Fibroblast of lung (primary cell): ENCODE results near the gene CAPNS2. TPM values are rescaled to one million over a fixed set of nuclear protein-coding genes. Genes with fewer than 3 reads are reported as not detected.

Experiments used
- DNase-seq, 2 donors: peaks; one replicate each; pipeline versions ENCODE4 v3.0.0 to v3.0.0-alpha.2; 2010; ENCODE audit warnings: low read depth in 2 of 2
- H2AFZ ChIP-seq: 2 replicates; pipeline ENCODE4 v1.5.1; 2012; ENCODE audit warnings: low read length, control low read depth, inconsistent platforms
- H3K27ac ChIP-seq: 2 replicates; pipeline ENCODE4 v1.5.1; 2011; ENCODE audit warnings: low read length, control low read depth; ENCODE audit not compliant: insufficient read depth
- H3K27me3 ChIP-seq: 2 replicates; pipeline ENCODE4 v1.5.1; 2011; ENCODE audit warnings: mild to moderate bottlenecking, low read length; ENCODE audit not compliant: control insufficient read depth, insufficient read depth
- H3K36me3 ChIP-seq: 2 replicates; pipeline ENCODE4 v1.5.1; 2011; ENCODE audit warnings: low read length; ENCODE audit not compliant: control insufficient read depth, insufficient read depth
- H3K4me1 ChIP-seq: 2 replicates; pipeline ENCODE4 v1.5.1; 2011; ENCODE audit warnings: low read length; ENCODE audit not compliant: control insufficient read depth, insufficient read depth; ENCODE audit errors: extremely low read depth
- H3K4me2 ChIP-seq: 2 replicates; pipeline ENCODE4 v1.5.1; 2011; ENCODE audit warnings: low read length, control low read depth; ENCODE audit not compliant: insufficient read depth; ENCODE audit errors: extremely low read depth
- H3K4me3 ChIP-seq, 4 experiments: fragments of 200-600 bp in 1 of 4; sonication (generic) in 1 of 4; replicated peaks in 1 of 4; 2 replicates each; pipeline ENCODE4 v1.5.1; 2011 to 2016; ENCODE audit warnings: low read length in 4 of 4, low read depth in 3 of 4, mild to moderate bottlenecking in 3 of 4, control low read depth in 2 of 4, inconsistent platforms in 1 of 4, mixed read lengths in 1 of 4; ENCODE audit not compliant: insufficient read depth in 1 of 4; ENCODE audit errors: control extremely low read depth in 1 of 4
- H3K79me2 ChIP-seq: 2 replicates; pipeline ENCODE4 v1.5.1; 2012; ENCODE audit warnings: mild to moderate bottlenecking, low read length, inconsistent platforms; ENCODE audit not compliant: control insufficient read depth, insufficient read depth
- H3K9ac ChIP-seq: 2 replicates; pipeline ENCODE4 v1.5.1; 2011; ENCODE audit warnings: mild to moderate bottlenecking, low read length, control low read depth; ENCODE audit not compliant: insufficient read depth
- H3K9me3 ChIP-seq: 2 replicates; pipeline ENCODE4 v1.5.1; 2012; ENCODE audit warnings: low read depth, low read length; ENCODE audit not compliant: control insufficient read depth, insufficient read depth
- H4K20me1 ChIP-seq: 2 replicates; pipeline ENCODE4 v1.5.1; 2011; ENCODE audit warnings: low read length; ENCODE audit not compliant: control insufficient read depth, insufficient read depth; ENCODE audit errors: extremely low read depth
- EZH2 ChIP-seq: IDR thresholded peaks from 2 replicates; pipeline ENCODE4 v1.5.1; 2012; ENCODE audit warnings: low read length, control low read depth, mild to moderate bottlenecking; ENCODE audit errors: missing control alignments
- polyA plus RNA-seq, 2 donors: library from polyadenylated mRNA; depleted of rRNA in 1 of 2; stranded (reverse) in 1 of 2; unstranded in 1 of 2; fragments of >200 nt; gene quantifications; 2 replicates each; pipeline ENCODE4 v1.2.1, GENCODE V29; 2011 to 2012; ENCODE audit warnings: missing spikeins in 1 of 2
- total RNA-seq: library from RNA; depleted of rRNA; stranded (reverse); fragments of >200 nt; gene quantifications from 2 replicates; pipeline ENCODE4 v1.2.1, GENCODE V29; 2014
- TF ChIP-seq, protein P1 (sequence below), 2 donors: IDR thresholded peaks in 1 of 2; conservative IDR thresholded peaks in 1 of 2; 1 replicate in 1 of 2; 2 replicates in 1 of 2; pipeline ENCODE4 v1.5.1; 2011 to 2012; ENCODE audit warnings: low read length in 2 of 2, control low read depth in 1 of 2, inconsistent platforms in 1 of 2, low read depth in 1 of 2, mild to moderate bottlenecking in 1 of 2

CAPNS2 gene
- total and polyA plus RNA-seq, 2 donors (not counting 1 experiment from before 2014, with no cell fraction given): 0.66 TPM; not detected in 1

DNA sequence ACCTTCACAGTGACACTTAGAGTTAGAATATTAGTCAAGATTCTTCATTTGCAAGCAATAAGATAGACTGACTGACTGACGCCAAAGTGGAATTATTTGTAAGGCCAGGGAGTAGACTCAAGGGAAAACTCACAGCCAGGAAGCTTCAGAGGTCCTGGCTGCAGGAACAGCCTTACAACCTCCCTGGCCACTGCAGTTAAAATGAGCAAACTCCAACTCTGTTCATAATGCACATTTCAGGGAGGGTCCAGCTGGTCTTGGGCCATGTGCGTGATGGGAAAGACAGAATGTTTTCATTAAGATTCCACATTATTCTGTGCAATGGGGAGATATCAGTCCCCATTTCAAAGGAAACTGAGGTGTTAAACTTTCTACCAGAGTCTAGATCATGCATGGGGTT lies 9.9 kb downstream of the CAPNS2 start:
- no peaks in the 10 kb centered on the region for H3K4me1 ChIP-seq
- no peak overlapping the region for H3K9ac ChIP-seq
- no peaks in the 10 kb centered on the region for H4K20me1 ChIP-seq
- H3K36me3 ChIP-seq: no peaks in the 10 kb centered on the region
- no peaks in the 10 kb centered on the region for H3K79me2 ChIP-seq
- H2AFZ ChIP-seq: no peak overlapping the region
- TF ChIP-seq, protein P1, sequence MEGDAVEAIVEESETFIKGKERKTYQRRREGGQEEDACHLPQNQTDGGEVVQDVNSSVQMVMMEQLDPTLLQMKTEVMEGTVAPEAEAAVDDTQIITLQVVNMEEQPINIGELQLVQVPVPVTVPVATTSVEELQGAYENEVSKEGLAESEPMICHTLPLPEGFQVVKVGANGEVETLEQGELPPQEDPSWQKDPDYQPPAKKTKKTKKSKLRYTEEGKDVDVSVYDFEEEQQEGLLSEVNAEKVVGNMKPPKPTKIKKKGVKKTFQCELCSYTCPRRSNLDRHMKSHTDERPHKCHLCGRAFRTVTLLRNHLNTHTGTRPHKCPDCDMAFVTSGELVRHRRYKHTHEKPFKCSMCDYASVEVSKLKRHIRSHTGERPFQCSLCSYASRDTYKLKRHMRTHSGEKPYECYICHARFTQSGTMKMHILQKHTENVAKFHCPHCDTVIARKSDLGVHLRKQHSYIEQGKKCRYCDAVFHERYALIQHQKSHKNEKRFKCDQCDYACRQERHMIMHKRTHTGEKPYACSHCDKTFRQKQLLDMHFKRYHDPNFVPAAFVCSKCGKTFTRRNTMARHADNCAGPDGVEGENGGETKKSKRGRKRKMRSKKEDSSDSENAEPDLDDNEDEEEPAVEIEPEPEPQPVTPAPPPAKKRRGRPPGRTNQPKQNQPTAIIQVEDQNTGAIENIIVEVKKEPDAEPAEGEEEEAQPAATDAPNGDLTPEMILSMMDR (conservative IDR thresholded peaks at IDR 0.05 in 1 of 2, IDR thresholded peaks at IDR 0.05 in 1 of 2; ENCODE audit: low read depth in 1 of 2, low read length in 2 of 2): no peak
- no peak for TF ChIP-seq EZH2
- H3K9me3 ChIP-seq: no peaks in the 10 kb centered on the region
- DNase-seq: no peak
- no peak overlapping the region for H3K4me2 ChIP-seq
- H3K27me3 ChIP-seq: no peaks in the 10 kb centered on the region
- no peak overlapping the region for H3K4me3 ChIP-seq
- no peak overlapping the region for H3K27ac ChIP-seq

DNA sequence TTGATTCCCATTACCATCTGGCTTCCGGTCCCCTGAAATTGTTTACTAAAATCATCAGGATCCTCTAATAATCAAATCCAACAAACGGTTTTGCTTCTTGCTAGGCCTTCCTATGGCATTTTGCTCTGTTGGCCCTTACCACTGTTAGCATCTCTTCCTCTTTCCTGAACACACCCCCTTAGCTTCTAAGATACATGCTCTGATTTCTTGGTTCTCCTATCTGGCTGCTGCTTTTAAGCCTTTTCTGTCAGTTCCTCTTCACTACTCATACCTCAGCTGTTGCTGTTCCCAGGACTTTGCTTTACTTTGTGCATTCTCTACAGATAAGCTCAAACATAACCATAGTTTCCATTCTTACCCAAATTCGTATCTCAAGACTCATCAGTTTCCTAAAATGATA lies 11.4 kb downstream of the CAPNS2 start:
- H3K36me3 ChIP-seq: no peaks in the 10 kb centered on the region

DNA sequence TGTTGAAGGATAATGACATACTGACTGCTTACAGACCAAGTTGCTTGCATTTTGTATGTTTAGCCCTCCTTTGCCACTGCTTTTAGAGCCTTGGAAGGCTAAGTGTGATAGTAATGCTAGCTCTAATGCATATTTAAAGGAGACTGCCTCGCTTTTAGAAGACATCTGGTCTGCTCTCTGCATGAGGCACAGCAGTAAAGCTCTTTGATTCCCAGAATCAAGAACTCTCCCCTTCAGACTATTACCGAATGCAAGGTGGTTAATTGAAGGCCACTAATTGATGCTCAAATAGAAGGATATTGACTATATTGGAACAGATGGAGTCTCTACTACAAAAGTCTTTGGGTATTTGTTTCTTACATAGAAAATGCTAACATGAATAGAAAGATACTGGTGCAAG lies 19.1 kb downstream of the CAPNS2 start:
- TF ChIP-seq EZH2: no peak
- TF ChIP-seq, protein P1 (conservative IDR thresholded peaks at IDR 0.05 in 1 of 2, IDR thresholded peaks at IDR 0.05 in 1 of 2; ENCODE audit: low read depth in 1 of 2, low read length in 2 of 2): no peak
- Histone ChIP-seq H3K27me3 (no peaks in the 10 kb centered on the region), H3K27ac (no peak overlapping the region), H3K4me1 (no peaks in the 10 kb centered on the region), H3K9me3 (no peaks in the 10 kb centered on the region), H3K36me3 (no peaks in the 10 kb centered on the region), H3K9ac (no peak overlapping the region), H4K20me1 (no peaks in the 10 kb centered on the region), H2AFZ (no peak overlapping the region), H3K4me3 (no peak overlapping the region), H3K4me2 (no peak overlapping the region), H3K79me2 (no peaks in the 10 kb centered on the region)
- DNase-seq: no peak

More for the DNA sequence above, 11.4 kb downstream of the CAPNS2 start:
- Histone ChIP-seq H3K9me3 (no peaks in the 10 kb centered on the region), H3K27ac (no peak overlapping the region), H3K4me3 (no peak overlapping the region), H3K4me1 (no peaks in the 10 kb centered on the region), H3K4me2 (no peak overlapping the region), H2AFZ (no peak overlapping the region), H3K79me2 (no peaks in the 10 kb centered on the region), H3K27me3 (no peaks in the 10 kb centered on the region), H4K20me1 (no peaks in the 10 kb centered on the region), H3K9ac (no peak overlapping the region)
- DNase-seq: no peak
- TF ChIP-seq, protein P1 (conservative IDR thresholded peaks at IDR 0.05 in 1 of 2, IDR thresholded peaks at IDR 0.05 in 1 of 2; ENCODE audit: low read depth in 1 of 2, low read length in 2 of 2): no peak
- TF ChIP-seq EZH2: no peak
